Measurements from ENCODE around the gene RAB3A.
A peak's percentile ranks its signal among the peaks of the same experiment; 100 is the strongest.
"Not testable (repeated sequence)": the region's sequence is repeated elsewhere in the genome, so short reads cannot be mapped to it uniquely, and the experiment has no call there.

The RAB3A gene

DNA sequence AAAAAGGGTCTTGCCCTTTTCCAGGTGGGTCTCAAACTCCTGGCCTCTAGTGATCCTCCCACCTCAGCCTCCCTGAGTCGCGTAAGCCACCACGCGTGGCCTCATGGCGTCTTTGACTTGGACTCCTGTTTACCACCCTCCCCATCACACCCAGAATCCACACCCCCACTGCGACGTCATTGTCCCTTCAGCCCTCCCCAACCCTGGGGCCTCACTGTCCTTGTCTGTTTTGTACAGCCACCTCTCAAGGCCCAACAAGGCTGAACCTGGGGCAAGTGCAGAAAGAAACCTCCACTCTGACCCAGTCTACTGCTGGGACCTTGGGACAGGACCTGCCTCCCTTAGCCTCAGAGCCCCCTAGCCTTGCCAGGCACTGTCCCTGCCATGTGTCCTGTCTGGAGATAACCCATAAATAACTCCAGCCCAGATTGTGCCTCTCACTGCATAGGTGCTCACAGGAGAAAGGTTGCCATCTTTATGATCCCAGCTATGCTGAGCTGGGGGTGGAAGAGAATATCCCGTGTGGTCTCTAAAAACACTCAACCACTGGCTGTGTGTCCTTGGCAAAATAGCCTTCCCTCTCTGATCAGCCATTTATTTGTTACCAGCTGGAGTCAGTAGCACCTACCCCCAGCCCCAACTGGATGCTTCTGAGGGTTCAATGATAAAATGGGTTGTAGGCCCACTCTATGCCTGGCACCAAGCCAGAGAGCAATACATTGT, 32.1 kb downstream of the RAB3A start:
- DNase-seq = no peak

DNA sequence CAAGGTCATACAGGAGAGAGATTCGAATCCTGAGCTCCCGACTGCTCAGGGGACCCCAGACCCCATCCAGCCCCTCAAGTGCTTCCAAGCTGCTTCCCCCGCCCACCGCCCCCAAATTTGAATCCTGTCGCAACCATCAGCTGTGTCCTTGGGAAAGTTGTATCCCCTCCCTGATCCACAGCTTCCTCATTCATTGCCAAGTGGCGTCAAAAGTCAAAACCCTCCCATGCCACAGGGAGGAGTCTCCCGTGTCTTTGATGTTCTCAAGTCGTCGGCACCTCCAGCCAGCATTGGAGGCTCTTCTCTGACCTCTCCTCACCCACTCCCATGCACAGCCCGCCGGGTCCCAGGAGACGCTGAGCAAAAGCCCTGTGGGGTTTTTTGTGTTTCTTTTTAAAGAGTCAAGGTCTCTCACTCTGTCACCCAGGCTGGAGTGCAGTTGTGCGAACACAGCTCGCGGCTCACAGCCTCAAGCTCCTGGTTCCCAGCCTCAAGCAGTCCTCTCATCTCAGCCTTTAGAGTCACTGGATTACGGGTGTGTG, 33.1 kb downstream of the RAB3A start:
- DNase-seq = peak in 1 of 58 donors; percentile 19

DNA sequence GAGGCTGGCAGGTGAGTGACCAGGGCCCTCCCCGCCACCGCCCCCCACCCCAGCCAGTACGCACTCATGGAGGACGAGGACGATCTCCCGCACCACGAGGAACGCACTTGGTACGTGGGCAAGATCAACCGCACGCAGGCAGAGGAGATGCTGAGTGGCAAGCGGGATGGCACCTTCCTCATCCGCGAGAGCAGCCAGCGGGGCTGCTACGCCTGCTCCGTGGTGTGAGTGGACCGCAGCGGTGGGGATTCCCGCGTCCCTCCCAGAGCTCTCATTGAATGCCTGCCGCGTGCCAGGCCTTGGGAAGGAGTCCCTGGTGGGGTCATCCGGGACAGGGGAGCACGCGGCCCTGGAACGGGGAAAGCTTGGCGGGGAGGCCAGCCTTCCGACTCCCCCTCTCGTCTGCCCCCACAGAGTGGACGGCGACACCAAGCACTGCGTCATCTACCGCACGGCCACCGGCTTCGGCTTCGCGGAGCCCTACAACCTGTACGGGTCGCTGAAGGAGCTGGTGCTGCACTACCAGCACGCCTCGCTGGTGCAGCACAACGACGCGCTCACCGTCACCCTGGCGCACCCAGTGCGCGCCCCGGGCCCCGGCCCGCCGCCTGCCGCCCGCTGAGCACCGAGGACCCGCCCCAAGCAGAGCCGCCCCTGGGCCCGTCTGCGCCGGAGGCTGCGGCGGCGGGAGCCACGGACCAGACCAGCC, 35.0 kb downstream of the RAB3A start:
- DNase-seq = no peak

- peak in 19 of 58 donors; percentile 5 to 39 (median 21) for DNase-seq
These were observed 35.7 kb downstream of the RAB3A start for GRCh38 chr19:18167975-18168645.

DNA sequence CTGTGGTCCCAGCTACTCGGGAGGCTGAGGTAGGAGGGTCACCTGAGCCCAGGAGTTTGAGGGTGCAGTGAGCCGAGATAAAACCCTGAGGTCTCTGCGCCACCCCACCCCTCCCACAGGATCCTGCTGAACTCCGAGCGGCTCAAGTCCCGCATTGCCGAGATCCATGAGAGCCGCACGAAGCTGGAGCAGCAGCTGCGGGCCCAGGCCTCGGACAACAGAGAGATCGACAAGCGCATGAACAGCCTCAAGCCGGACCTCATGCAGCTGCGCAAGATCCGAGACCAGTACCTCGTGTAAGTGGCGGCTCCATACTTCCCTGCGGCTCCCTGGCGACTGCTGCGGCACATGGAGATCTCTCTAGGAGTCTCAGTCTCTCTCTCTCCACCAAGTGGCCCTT, 36.8 kb downstream of the RAB3A start:
- DNase-seq = no peak

DNA sequence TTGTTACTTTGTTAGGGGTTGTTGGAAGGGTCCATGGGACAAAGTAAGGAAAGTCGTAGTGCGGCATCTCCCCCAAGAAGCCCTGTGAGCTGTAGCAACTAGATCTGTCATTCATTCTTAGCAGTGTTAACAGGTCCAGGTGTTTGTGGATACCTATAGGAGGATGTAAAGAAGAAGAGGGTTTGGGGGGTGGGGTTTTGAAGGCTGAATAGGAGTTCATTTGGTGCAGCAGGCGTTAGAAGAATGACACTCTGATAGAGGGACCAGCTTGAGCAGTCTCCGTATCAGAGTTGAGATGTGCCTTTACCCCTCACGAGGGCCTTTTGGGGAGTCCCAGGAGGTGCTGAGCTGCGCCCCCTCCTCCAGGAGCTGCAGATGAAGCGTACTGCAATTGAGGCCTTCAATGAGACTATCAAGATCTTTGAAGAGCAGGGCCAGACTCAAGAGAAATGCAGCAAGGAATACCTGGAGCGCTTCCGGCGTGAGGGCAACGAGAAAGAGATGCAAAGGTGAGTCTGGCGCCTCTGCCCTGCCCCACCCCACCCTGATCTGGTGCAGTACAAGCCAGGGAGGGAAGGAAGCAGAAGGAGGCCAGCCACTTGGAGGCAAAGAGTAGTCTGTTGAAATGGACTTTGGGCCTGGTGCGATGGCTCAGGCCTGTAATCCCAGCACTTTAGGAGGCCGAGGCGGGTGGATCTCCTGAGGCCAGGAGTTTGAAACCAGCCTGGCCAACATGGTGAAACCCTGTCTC, 37.9 kb downstream of the RAB3A start:
- DNase-seq = no peak

GRCh38 chr19:18164072-18164471, 39.8 kb downstream of the RAB3A start:
- no peak for DNase-seq

- peak in 5 of 58 donors; percentile 41 to 72 (median 54) for DNase-seq
These were observed 42.2 kb downstream of the RAB3A start for GRCh38 chr19:18161636-18162002.

DNA sequence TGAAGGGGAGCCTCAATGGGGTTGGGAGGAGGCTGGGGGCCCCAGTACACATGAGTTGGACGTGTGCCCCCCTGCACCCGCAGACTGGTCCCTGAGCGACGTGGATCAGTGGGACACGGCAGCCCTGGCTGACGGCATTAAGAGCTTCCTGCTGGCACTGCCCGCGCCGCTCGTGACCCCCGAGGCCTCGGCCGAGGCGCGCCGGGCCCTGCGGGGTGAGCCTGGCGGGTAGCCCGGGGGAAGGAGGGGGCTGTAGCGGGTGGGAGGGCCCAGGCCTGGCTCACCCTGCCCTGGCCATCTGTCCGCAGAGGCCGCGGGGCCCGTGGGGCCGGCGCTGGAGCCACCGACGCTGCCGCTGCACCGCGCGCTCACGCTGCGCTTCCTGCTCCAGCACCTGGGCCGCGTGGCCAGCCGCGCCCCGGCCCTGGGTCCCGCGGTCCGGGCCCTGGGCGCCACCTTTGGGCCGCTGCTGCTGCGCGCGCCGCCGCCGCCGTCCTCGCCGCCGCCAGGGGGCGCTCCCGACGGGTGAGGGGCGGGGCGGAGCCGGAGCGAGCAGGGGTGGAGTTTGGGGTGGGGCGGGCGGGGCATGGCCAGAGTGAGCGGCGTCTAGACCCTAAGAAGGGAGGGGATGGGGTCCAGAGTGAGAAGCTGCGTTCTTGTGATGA, 42.7 kb downstream of the RAB3A start:
- DNase-seq = peak in 50 of 58 donors; percentile 19 to 78 (median 58)

DNA sequence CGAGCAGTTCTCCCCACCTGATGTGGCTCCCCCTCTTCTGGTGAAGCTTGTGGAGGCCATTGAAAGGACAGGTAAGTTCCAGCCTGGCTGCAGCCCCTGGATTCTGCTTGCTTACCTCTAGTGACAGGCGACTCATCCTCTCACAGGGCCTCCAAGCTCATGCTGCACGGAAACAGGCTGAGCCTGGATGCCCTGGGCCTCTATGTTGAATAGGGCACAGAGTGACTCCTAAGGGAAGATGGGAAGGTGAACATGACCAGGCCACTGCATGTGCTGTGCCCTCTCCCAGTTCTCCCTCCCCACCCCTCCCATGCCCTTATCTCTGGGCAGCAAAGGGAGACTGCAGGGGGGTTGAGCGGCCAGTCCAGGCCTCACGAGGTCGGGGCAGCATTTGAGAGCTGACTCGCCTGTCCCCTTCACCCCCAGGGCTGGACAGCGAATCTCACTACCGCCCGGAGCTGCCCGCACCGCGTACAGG, 43.3 kb downstream of the RAB3A start:
- DNase-seq = no peak

GRCh38 chr19:18159810-18160209, 44.0 kb downstream of the RAB3A start:
- no peak for DNase-seq

- DNase-seq = not testable (repeated sequence)
These were observed 44.7 kb downstream of the RAB3A start for GRCh38 chr19:18159059-18159616.

GRCh38 chr19:18158467-18158866, 45.4 kb downstream of the RAB3A start:
- no peak for DNase-seq

DNA sequence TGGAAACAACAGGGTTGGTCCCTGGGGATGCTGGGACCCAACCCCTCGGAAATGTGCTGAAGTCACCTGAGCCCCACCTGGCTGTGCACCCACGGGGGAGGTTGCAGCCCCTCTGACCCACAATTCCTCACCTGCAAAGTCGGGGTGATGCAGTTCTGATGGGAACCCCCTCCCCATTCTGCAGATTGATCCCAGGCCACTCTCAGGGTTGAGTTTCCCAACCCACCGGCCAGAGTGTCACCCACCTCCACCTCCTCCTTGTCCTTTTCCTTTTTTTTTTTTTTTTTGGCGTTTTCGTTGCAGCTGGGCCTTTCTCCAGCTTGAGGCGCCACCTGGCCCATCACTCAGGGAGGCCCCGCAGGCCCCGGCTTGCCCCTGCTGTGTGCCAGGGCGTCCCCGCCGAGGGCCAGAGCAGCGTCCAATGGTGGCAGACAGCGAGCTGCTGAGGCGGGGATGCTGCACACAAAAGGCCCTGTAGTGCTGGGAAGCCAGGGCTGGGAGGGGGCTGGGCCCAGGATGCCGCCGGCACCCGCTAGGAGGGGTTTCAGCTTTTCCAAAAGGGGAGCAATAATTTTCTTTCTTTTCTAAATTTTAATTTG, 46.3 kb downstream of the RAB3A start:
- DNase-seq = peak in 55 of 58 donors; percentile 20 to 89 (median 69)

GRCh38 chr19:18156841-18157464, 46.9 kb downstream of the RAB3A start:
- DNase-seq = peak in 55 of 58 donors; percentile 16 to 85 (median 69)

- no peak for DNase-seq
These were observed 47.6 kb downstream of the RAB3A start for GRCh38 chr19:18156268-18156667.

DNA sequence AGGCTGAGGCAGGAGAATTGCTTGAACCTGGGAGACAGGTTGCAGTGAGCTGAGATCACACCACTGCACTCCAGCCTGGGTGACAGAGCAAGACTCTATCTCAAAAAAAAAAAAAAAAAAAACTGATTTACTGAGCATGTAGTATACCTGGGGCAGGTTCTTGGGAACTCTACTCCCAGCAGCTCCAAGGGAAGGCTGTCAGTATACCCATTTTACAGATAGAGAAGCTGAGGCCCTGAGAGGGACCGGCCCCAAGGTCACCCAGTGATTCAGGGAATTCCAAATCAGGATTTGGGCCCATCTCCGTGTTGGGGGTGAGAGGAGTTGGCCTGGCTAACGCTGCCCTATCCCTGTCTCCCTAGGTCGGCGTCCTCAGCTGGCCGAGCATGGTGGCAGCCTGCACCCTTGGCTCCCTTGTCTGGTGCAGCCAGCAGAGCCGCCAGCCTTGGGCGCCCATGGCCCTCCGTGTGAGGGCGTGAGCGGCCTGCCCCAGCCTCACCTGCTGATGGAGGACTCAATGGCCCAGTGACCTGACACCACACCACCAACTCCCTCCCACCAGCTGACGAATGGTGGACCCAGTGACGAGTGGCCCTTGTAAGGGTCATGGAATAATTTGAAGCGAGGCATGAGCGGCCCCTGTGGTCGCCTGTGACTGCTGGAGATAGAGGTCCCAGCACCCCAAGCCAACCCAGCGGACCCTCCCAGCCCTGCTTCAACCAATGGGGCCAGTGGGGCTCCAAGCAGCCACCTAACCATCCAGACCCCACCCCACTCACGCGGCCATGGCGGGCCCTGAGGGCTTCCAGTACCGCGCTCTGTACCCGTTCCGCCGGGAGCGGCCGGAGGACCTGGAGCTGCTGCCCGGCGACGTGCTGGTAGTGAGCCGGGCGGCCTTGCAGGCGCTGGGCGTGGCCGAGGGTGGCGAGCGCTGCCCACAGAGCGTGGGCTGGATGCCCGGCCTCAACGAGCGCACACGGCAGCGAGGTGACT, 48.5 kb downstream of the RAB3A start:
- DNase-seq = no peak

Data from anterior cingulate cortex (tissue), 58 donors.